HG02938 (cell line): ENCODE results near the gene ISG20.
"Not testable (repeated sequence)": the region's sequence is repeated elsewhere in the genome, so short reads cannot be mapped to it uniquely, and the experiment has no call there.

Experiments
- ATAC-seq: cut with Tn5 transposase; IDR thresholded peaks from one replicate; pipeline ENCODE4 v1.9.1; 2021; ENCODE audit warnings: mild to moderate bottlenecking, moderate library complexity; ENCODE audit not compliant: unreplicated experiment

The ISG20 gene

GRCh38 chr15:88617790-88618189, 21.0 kb upstream of the ISG20 start:
- ATAC-seq: no peak

- ATAC-seq: no peak
These were observed 20.1 kb upstream of the ISG20 start for GRCh38 chr15:88618686-88619085.

- ATAC-seq: no peak
These were observed 19.0 kb upstream of the ISG20 start for GRCh38 chr15:88619796-88620195.

- peak; percentile 89 for ATAC-seq
These were observed 17.6 kb upstream of the ISG20 start, which contains the start of gene AEN for GRCh38 chr15:88620995-88621772. TSS of gene AEN (plus strand) at chr15:88621340. CDS start at chr15:88626210, 4,870 bp downstream.

GRCh38 chr15:88621789-88622604, 16.8 kb upstream of the ISG20 start:
- ATAC-seq: peak; percentile 37

GRCh38 chr15:88622605-88622975, 16.2 kb upstream of the ISG20 start:
- ATAC-seq: peak; percentile 10

- no peak for ATAC-seq
These were observed 15.8 kb upstream of the ISG20 start for GRCh38 chr15:88623061-88623460.

GRCh38 chr15:88623632-88624031, 15.2 kb upstream of the ISG20 start:
- no peak for ATAC-seq

- peak; percentile 34 for ATAC-seq
These were observed 14.5 kb upstream of the ISG20 start for GRCh38 chr15:88624156-88624970.

GRCh38 chr15:88624971-88625490, 13.8 kb upstream of the ISG20 start:
- ATAC-seq: no peak

- no peak for ATAC-seq
These were observed 12.7 kb upstream of the ISG20 start for GRCh38 chr15:88625943-88626741.

GRCh38 chr15:88627463-88627862, 11.4 kb upstream of the ISG20 start:
- ATAC-seq: no peak

GRCh38 chr15:88628018-88628654, 10.7 kb upstream of the ISG20 start:
- ATAC-seq: no peak

GRCh38 chr15:88629071-88629470, 9.7 kb upstream of the ISG20 start:
- no peak for ATAC-seq

- no peak for ATAC-seq
These were observed 8.6 kb upstream of the ISG20 start for GRCh38 chr15:88630141-88630721.

- no peak for ATAC-seq
These were observed 7.9 kb upstream of the ISG20 start for GRCh38 chr15:88630798-88631463.

- no peak for ATAC-seq
These were observed 7.3 kb upstream of the ISG20 start for GRCh38 chr15:88631464-88632028.

- ATAC-seq: not testable (repeated sequence)
These were observed 6.0 kb upstream of the ISG20 start for GRCh38 chr15:88632797-88633196.
